HepG2 (cell line): ENCODE measurements around the gene C20orf144. TPM values are rescaled to one million over a fixed set of nuclear protein-coding genes. Genes with fewer than 3 reads are reported as not detected.
A peak's percentile ranks its signal among the peaks of the same experiment; 100 is the strongest.

Experiments used
- NRL ChIP-seq: sonication (generic); formaldehyde crosslinking; IDR thresholded peaks from 2 replicates; pipeline ENCODE4 v1.5.0; 2020; ENCODE audit warnings: missing genetic modification reagents, mild to moderate bottlenecking, moderate library complexity, borderline replicate concordance
- POGZ ChIP-seq: sonication (generic); formaldehyde crosslinking; IDR thresholded peaks from 2 replicates; pipeline ENCODE4 v1.4.0; 2020; ENCODE audit warnings: mild to moderate bottlenecking, missing genetic modification reagents
- ZNF576 ChIP-seq: sonication (generic); formaldehyde crosslinking; IDR thresholded peaks from 2 replicates; pipeline ENCODE4 v1.4.0; 2020; ENCODE audit warnings: mild to moderate bottlenecking, missing genetic modification reagents
- ZNF776 ChIP-seq: sonication (generic); formaldehyde crosslinking; IDR thresholded peaks from 2 replicates; pipeline ENCODE4 v1.4.0; 2020; ENCODE audit warnings: mild to moderate bottlenecking, missing genetic modification reagents
- polyA plus RNA-seq, 8 experiments: library from polyadenylated mRNA; depleted of rRNA in 3 of 8; stranded (reverse) in 7 of 8; unstranded in 1 of 8; fragments of >200 nt; fragmentation: Illumina TruSeq in 4 of 8; extraction: Trizol in 4 of 8; gene quantifications; 2 replicates each; pipeline versions ENCODE4 v1.2.1 to v1.2.3, GENCODE V29; 2011 to 2016; ENCODE audit warnings: low read depth in 4 of 8, missing spikeins in 1 of 8, mixed read lengths in 1 of 8; ENCODE audit not compliant: insufficient read depth in 1 of 8
- total RNA-seq, 5 experiments: library from RNA; depleted of rRNA; stranded (reverse); fragments of >200 nt; fragmentation: Illumina TruSeq; extraction: Trizol; gene quantifications; 2 replicates each; pipeline ENCODE4 v1.2.3, GENCODE V29; 2016; ENCODE audit warnings: low read depth in 1 of 5
- TF ChIP-seq, protein P1 (sequence below): sonication (generic); formaldehyde crosslinking; IDR thresholded peaks from 2 replicates; pipeline ENCODE4 v1.4.0; 2020; ENCODE audit warnings: missing genetic modification reagents, mild to moderate bottlenecking, borderline replicate concordance
- TF ChIP-seq, protein P2 (sequence below): sonication (generic); formaldehyde crosslinking; IDR thresholded peaks from 2 replicates; pipeline ENCODE4 v1.5.1; 2020; ENCODE audit warnings: mild to moderate bottlenecking, missing genetic modification reagents, moderate library complexity

The C20orf144 gene
- total and polyA plus RNA-seq, 2 of the 13 experiments (the other 11 are each of a cell fraction or from before 2014, with no cell fraction given): 0.09 to 0.16 TPM

DNA sequence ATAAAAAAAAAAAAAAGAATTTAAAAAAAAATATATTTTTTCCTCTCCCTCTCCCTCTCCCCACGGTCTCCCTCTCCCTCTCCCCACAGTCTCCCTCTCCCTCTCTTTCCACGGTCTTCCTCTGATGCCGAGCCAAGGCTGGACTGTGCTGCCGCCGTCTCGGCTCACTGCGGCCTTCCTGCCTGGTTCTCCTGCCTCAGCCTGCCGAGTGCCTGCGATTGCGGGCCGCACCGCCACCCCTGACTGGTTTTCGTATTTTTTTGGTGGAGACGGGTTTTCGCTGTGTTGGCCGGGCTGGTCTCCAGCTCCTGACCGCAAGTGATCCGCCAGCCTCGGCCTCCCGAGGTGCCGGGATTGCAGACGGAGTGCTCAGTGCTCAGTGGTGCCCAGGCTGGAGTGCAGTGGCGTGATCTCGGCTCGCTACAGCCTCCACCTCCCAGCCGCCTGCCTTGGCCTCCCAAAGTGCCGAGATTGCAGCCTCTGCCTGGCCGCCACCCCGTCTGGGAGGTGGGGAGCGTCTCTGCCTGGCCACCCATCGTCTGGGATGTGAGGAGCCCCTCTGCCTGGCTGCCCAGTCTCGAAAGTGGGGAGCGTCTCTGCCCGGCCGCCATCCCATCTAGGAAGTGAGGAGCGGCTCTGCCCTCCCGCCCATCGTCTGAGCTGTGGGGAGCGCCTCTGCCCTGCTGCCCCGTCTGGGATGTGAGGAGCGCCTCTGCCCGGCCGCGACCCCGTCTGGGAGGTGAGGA is 38.7 kb downstream of the C20orf144 start (continued):
- TF ChIP-seq NRL (CRISPR knock-in tag) (0 out of 2 replicates have a peak, but pooled peaks have one; percentile 37), ZNF776 (0 out of 2 replicates have a peak, but pooled peaks have one; percentile 59), ZNF576 (CRISPR knock-in tag) (0 out of 2 replicates have a peak, but pooled peaks have one; percentile 65), POGZ (0 out of 2 replicates have a peak, but pooled peaks have one; percentile 50)
- TF ChIP-seq, protein P1, sequence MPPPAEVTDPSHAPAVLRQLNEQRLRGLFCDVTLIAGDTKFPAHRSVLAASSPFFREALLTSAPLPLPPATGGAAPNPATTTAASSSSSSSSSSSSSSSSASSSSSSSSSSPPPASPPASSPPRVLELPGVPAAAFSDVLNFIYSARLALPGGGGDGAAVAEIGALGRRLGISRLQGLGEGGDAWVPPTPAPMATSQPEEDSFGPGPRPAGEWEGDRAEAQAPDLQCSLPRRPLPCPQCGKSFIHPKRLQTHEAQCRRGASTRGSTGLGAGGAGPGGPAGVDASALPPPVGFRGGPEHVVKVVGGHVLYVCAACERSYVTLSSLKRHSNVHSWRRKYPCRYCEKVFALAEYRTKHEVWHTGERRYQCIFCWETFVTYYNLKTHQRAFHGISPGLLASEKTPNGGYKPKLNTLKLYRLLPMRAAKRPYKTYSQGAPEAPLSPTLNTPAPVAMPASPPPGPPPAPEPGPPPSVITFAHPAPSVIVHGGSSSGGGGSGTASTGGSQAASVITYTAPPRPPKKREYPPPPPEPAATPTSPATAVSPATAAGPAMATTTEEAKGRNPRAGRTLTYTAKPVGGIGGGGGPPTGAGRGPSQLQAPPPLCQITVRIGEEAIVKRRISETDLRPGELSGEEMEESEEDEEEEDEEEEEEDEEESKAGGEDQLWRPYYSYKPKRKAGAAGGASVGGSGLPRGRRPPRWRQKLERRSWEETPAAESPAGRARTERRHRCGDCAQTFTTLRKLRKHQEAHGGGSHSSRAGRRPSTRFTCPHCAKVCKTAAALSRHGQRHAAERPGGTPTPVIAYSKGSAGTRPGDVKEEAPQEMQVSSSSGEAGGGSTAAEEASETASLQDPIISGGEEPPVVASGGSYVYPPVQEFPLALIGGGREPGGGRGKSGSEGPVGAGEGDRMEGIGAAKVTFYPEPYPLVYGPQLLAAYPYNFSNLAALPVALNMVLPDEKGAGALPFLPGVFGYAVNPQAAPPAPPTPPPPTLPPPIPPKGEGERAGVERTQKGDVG (CRISPR knock-in tag): peak; percentile 98
- TF ChIP-seq, protein P2, sequence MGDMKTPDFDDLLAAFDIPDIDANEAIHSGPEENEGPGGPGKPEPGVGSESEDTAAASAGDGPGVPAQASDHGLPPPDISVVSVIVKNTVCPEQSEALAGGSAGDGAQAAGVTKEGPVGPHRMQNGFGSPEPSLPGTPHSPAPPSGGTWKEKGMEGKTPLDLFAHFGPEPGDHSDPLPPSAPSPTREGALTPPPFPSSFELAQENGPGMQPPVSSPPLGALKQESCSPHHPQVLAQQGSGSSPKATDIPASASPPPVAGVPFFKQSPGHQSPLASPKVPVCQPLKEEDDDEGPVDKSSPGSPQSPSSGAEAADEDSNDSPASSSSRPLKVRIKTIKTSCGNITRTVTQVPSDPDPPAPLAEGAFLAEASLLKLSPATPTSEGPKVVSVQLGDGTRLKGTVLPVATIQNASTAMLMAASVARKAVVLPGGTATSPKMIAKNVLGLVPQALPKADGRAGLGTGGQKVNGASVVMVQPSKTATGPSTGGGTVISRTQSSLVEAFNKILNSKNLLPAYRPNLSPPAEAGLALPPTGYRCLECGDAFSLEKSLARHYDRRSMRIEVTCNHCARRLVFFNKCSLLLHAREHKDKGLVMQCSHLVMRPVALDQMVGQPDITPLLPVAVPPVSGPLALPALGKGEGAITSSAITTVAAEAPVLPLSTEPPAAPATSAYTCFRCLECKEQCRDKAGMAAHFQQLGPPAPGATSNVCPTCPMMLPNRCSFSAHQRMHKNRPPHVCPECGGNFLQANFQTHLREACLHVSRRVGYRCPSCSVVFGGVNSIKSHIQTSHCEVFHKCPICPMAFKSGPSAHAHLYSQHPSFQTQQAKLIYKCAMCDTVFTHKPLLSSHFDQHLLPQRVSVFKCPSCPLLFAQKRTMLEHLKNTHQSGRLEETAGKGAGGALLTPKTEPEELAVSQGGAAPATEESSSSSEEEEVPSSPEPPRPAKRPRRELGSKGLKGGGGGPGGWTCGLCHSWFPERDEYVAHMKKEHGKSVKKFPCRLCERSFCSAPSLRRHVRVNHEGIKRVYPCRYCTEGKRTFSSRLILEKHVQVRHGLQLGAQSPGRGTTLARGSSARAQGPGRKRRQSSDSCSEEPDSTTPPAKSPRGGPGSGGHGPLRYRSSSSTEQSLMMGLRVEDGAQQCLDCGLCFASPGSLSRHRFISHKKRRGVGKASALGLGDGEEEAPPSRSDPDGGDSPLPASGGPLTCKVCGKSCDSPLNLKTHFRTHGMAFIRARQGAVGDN (CRISPR knock-in tag): peak; percentile 68
